ENCODE measurements around the gene ZNF718.

The ZNF718 gene

GRCh38 chr4:112771-113170 is 11.5 kb upstream of the ZNF718 start:
- ATAC-seq: no peak
- TF ChIP-seq, protein P1, sequence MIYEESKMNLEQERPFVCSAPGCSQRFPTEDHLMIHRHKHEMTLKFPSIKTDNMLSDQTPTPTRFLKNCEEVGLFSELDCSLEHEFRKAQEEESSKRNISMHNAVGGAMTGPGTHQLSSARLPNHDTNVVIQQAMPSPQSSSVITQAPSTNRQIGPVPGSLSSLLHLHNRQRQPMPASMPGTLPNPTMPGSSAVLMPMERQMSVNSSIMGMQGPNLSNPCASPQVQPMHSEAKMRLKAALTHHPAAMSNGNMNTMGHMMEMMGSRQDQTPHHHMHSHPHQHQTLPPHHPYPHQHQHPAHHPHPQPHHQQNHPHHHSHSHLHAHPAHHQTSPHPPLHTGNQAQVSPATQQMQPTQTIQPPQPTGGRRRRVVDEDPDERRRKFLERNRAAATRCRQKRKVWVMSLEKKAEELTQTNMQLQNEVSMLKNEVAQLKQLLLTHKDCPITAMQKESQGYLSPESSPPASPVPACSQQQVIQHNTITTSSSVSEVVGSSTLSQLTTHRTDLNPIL (CRISPR knock-in tag; IDR thresholded peaks at IDR 0.05; ENCODE audit: low read depth): no peak
- no peak for TF ChIP-seq PPARA (CRISPR knock-in tag; IDR thresholded peaks at IDR 0.05; ENCODE audit: borderline replicate concordance)
- TF ChIP-seq ZFP3 (CRISPR knock-in tag; IDR thresholded peaks at IDR 0.05): no peak
- no peak for TF ChIP-seq TOX (CRISPR knock-in tag; IDR thresholded peaks at IDR 0.05; ENCODE audit: borderline replicate concordance)
- no peak for TF ChIP-seq ZNF70 (CRISPR knock-in tag; IDR thresholded peaks at IDR 0.05)
- no peak for TF ChIP-seq TSHZ2 (CRISPR knock-in tag; IDR thresholded peaks at IDR 0.05)

GRCh38 chr4:113732-114131 is 10.6 kb upstream of the ZNF718 start:
- TF ChIP-seq, protein P2, sequence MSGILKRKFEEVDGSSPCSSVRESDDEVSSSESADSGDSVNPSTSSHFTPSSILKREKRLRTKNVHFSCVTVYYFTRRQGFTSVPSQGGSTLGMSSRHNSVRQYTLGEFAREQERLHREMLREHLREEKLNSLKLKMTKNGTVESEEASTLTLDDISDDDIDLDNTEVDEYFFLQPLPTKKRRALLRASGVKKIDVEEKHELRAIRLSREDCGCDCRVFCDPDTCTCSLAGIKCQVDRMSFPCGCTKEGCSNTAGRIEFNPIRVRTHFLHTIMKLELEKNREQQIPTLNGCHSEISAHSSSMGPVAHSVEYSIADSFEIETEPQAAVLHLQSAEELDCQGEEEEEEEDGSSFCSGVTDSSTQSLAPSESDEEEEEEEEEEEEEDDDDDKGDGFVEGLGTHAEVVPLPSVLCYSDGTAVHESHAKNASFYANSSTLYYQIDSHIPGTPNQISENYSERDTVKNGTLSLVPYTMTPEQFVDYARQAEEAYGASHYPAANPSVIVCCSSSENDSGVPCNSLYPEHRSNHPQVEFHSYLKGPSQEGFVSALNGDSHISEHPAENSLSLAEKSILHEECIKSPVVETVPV (CRISPR knock-in tag; IDR thresholded peaks at IDR 0.05): no peak
- no peak for ATAC-seq

DNA sequence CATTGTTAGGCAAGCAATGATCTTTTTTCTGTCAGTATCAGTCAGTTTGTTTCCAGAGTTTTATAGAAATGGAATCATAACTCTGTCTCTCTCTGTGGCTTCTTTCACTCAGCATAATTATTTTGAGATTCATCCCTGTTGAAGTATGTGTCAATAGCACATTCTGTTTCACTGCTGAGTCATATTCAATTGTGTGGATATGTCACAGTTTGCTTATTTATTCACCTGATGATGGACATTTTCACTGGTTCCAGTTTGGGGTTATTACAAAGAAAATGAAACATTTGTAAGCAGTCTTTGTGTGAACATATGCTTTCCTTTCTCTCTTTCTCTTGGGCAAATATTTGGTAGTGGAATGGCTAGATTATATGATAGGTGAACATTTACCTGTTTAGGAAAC is 10.2 kb upstream of the ZNF718 start:
- no peak for ATAC-seq

GRCh38 chr4:116499-116898 is 7.8 kb upstream of the ZNF718 start:
- no peak for ATAC-seq
- no peak for TF ChIP-seq BACH2 (CRISPR knock-in tag; IDR thresholded peaks at IDR 0.05; ENCODE audit: borderline replicate concordance)
- TF ChIP-seq ZFP3 (CRISPR knock-in tag; IDR thresholded peaks at IDR 0.05): no peak
- no peak for TF ChIP-seq ZNF8 (CRISPR knock-in tag; IDR thresholded peaks at IDR 0.05)
- no peak for TF ChIP-seq OSR1 (CRISPR knock-in tag; IDR thresholded peaks at IDR 0.05)
- TF ChIP-seq, protein P1 (CRISPR knock-in tag; IDR thresholded peaks at IDR 0.05; ENCODE audit: low read depth): no peak
- TF ChIP-seq CSDC2 (CRISPR knock-in tag; IDR thresholded peaks at IDR 0.05): no peak
- TF ChIP-seq ZC3H10 (CRISPR knock-in tag; IDR thresholded peaks at IDR 0.05): no peak
- TF ChIP-seq SNAI2 (CRISPR knock-in tag; IDR thresholded peaks at IDR 0.05): no peak
- TF ChIP-seq TSHZ2 (CRISPR knock-in tag; IDR thresholded peaks at IDR 0.05): no peak
- no peak for TF ChIP-seq ESRRG (CRISPR knock-in tag; IDR thresholded peaks at IDR 0.05)
- TF ChIP-seq ISL1 (CRISPR knock-in tag; IDR thresholded peaks at IDR 0.05): no peak
- no peak for TF ChIP-seq ZNF565 (CRISPR knock-in tag; conservative IDR thresholded peaks at IDR 0.05; ENCODE audit: low read depth)
- TF ChIP-seq ZFP30 (CRISPR knock-in tag; IDR thresholded peaks at IDR 0.05): no peak
- TF ChIP-seq TCF4 (CRISPR knock-in tag; IDR thresholded peaks at IDR 0.05; ENCODE audit: borderline replicate concordance): no peak
- TF ChIP-seq, protein P2 (CRISPR knock-in tag; IDR thresholded peaks at IDR 0.05): no peak

More for the DNA sequence above, 10.2 kb upstream of the ZNF718 start:
- TF ChIP-seq, protein P3, sequence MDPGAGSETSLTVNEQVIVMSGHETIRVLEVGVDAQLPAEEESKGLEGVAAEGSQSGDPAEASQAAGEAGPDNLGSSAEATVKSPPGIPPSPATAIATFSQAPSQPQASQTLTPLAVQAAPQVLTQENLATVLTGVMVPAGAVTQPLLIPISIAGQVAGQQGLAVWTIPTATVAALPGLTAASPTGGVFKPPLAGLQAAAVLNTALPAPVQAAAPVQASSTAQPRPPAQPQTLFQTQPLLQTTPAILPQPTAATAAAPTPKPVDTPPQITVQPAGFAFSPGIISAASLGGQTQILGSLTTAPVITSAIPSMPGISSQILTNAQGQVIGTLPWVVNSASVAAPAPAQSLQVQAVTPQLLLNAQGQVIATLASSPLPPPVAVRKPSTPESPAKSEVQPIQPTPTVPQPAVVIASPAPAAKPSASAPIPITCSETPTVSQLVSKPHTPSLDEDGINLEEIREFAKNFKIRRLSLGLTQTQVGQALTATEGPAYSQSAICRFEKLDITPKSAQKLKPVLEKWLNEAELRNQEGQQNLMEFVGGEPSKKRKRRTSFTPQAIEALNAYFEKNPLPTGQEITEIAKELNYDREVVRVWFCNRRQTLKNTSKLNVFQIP (CRISPR knock-in tag; IDR thresholded peaks at IDR 0.05; ENCODE audit: borderline replicate concordance, low read depth): no peak
- no peak for TF ChIP-seq ISL1 (CRISPR knock-in tag; IDR thresholded peaks at IDR 0.05)
- no peak for TF ChIP-seq ZFP30 (CRISPR knock-in tag; IDR thresholded peaks at IDR 0.05)
- no peak for TF ChIP-seq ARNTL (CRISPR knock-in tag; IDR thresholded peaks at IDR 0.05; ENCODE audit: borderline replicate concordance, low read depth)
- no peak for TF ChIP-seq BACH2 (CRISPR knock-in tag; IDR thresholded peaks at IDR 0.05; ENCODE audit: borderline replicate concordance)
- TF ChIP-seq ZNF70 (CRISPR knock-in tag; IDR thresholded peaks at IDR 0.05): no peak
- TF ChIP-seq, protein P1 (CRISPR knock-in tag; IDR thresholded peaks at IDR 0.05; ENCODE audit: low read depth): no peak
- TF ChIP-seq TOX (CRISPR knock-in tag; IDR thresholded peaks at IDR 0.05; ENCODE audit: borderline replicate concordance): no peak

All from SK-N-SH treated with all-trans-retinoic acid at 6 μM for 48 hours (cell line).